ENCODE measurements around the gene MAMDC2.

Gene MAMDC2

GRCh38 chr9:70145981-70146380 is 102.3 kb downstream of the MAMDC2 start:
- ChIA-PET POLR2A (no interaction called here), CTCF (no interaction called here)
- H3K4me3 ChIP-seq (ENCODE audit: low read depth, low read length), result no peak overlapping the region
- TF ChIP-seq CTCF (IDR thresholded peaks at IDR 0.05; ENCODE audit: insufficient read depth, low read length, missing control alignments), result no peak
- DNase-seq (ENCODE audit: low read depth, low spot score), result no peak

GRCh38 chr9:70147196-70147595 is 103.5 kb downstream of the MAMDC2 start:
- CTCF ChIA-PET, result no interaction called here
- no peak overlapping the region for H3K4me3 ChIP-seq (ENCODE audit: low read depth, low read length)
- POLR2A ChIA-PET, result no interaction called here
- no peak for DNase-seq (ENCODE audit: low read depth, low spot score)
- no peak for TF ChIP-seq CTCF (IDR thresholded peaks at IDR 0.05; ENCODE audit: insufficient read depth, low read length, missing control alignments)

- no peak for DNase-seq (ENCODE audit: low read depth, low spot score)
- ChIA-PET CTCF (interaction anchor here (0.6 to 1.0 kb wide), 2 partner anchors 9 to 34 kb away, joined by 3 to 4 read pairs; no protein-coding TSS in a partner anchor), POLR2A (no interaction called here)
These were observed 104.0 kb downstream of the MAMDC2 start for GRCh38 chr9:70147651-70148050.

GRCh38 chr9:70152350-70152749 is 108.7 kb downstream of the MAMDC2 start:
- DNase-seq (ENCODE audit: low read depth, low spot score), result no peak
- no peak for TF ChIP-seq CTCF (IDR thresholded peaks at IDR 0.05; ENCODE audit: insufficient read depth, low read length, missing control alignments)
- no peak overlapping the region for H3K4me3 ChIP-seq (ENCODE audit: low read depth, low read length)
- POLR2A ChIA-PET, result no interaction called here
- CTCF ChIA-PET, result interaction anchor here (1.2 kb wide), 1 partner anchor 12 kb away, joined by 3 read pairs; no protein-coding TSS in a partner anchor

More at GRCh38 chr9:70147651-70148050, 104.0 kb downstream of the MAMDC2 start:
- H3K4me3 ChIP-seq (ENCODE audit: low read depth, low read length), result no peak overlapping the region
- no peak for TF ChIP-seq CTCF (IDR thresholded peaks at IDR 0.05; ENCODE audit: insufficient read depth, low read length, missing control alignments)

GRCh38 chr9:70156729-70157128 is 113.1 kb downstream of the MAMDC2 start:
- no peak for TF ChIP-seq CTCF (IDR thresholded peaks at IDR 0.05; ENCODE audit: insufficient read depth, low read length, missing control alignments)
- no peak for DNase-seq (ENCODE audit: low read depth, low spot score)
- ChIA-PET CTCF (interaction anchor here (1.0 to 1.5 kb wide), 4 partner anchors 9 to 446 kb away, joined by 3 to 4 read pairs (median 3); no protein-coding TSS in a partner anchor), POLR2A (no interaction called here)
- no peak overlapping the region for H3K4me3 ChIP-seq (ENCODE audit: low read depth, low read length)

GRCh38 chr9:70159630-70160029 is 116.0 kb downstream of the MAMDC2 start:
- DNase-seq (ENCODE audit: low read depth, low spot score), result no peak
- ChIA-PET POLR2A (no interaction called here), CTCF (interaction anchor here (2.1 kb wide), 1 partner anchor 46 kb away, joined by 12 read pairs; no protein-coding TSS in a partner anchor)
- no peak for TF ChIP-seq CTCF (IDR thresholded peaks at IDR 0.05; ENCODE audit: insufficient read depth, low read length, missing control alignments)
- H3K4me3 ChIP-seq (ENCODE audit: low read depth, low read length), result no peak overlapping the region

All from AG04449 (cell line).